HG03025 (cell line): ENCODE data around the gene RBP7.
"Not testable (repeated sequence)": the region's sequence is repeated elsewhere in the genome, so short reads cannot be mapped to it uniquely, and the experiment has no call there.

Experiments used
- ATAC-seq: cut with Tn5 transposase; IDR thresholded peaks from one replicate; pipeline ENCODE4 v1.9.1; 2021; ENCODE audit warnings: mild to moderate bottlenecking, moderate library complexity; ENCODE audit not compliant: unreplicated experiment, low FRiP score

Gene RBP7

DNA sequence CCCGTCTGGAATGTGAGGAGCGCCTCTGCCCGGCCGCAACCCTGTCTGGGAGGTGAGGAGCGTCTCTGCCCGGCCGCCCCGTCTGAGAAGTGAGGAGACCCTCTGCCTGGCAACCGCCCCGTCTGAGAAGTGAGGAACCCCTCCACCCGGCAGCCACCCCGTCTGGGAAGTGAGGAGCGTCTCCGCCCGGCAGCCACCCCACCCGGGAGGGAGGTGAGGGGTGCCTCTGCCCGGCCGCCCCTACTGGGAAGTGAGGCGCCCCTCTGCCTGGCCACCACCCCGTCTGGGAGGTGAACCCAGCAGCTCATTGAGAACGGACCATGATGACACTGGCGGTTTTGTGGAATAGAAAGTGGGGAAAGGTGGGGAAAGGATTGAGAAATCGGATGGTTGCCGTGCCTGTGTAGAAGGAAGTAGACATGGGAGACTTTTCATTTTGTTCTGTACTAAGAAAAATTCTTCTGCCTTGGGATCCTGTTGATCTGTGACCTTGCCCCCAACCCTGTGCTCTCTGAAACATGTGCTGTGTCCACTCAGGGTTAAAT, 32.0 kb downstream of the RBP7 start:
- not testable (repeated sequence) for ATAC-seq

GRCh38 chr1:10031461-10031860, 34.4 kb downstream of the RBP7 start:
- no peak for ATAC-seq

- ATAC-seq = peak; percentile 95
These were observed 35.7 kb downstream of the RBP7 start, which contains the start of gene UBE4B for GRCh38 chr1:10032590-10033358. Gene UBE4B (plus strand): TSS chr1:10032958. CDS start chr1:10033671, 713 bp downstream.

DNA sequence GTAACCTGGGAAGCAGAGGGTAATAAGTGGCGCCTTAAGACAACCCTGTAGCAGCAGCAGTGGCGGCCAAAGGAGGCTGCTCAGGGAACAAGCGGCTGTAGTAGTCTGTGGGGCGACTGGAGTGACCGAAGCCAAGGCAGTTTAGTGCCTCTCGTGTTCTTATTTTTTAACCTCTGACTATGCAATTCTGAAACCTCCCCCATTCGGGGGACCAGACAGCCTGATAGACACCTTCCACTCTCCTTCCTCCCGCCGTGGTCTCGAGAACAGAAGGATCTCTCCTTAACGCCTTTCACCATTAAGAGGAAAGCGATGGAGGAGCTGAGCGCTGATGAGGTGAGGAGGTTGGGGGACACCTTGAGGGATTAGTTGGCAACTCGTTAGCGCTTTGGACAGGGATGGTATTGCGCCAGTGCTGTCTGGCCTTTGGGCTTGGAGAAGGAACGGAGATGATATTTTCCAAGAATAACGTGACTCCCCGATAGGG, 36.4 kb downstream of the RBP7 start:
- peak; percentile 18 for ATAC-seq

DNA sequence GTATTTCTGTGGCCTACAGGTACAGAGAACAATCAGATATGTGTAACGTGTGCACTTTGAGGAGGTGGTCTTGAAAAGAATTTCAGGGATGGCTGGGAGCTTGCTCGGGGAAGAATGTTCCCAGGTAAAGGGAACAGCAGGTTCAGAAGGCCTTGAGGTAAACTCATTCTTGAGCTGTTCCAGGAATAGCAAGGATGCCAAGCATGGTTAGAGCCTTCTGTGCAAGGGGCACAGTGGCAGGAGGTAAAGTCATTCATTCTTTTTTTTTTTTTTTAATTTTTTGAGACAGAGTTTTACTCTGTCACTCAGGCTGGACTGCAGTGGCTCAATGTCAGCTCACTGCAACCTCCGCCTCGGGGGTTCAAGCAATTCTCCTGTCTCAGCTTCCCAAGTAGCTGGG, 45.7 kb downstream of the RBP7 start:
- ATAC-seq = no peak

DNA sequence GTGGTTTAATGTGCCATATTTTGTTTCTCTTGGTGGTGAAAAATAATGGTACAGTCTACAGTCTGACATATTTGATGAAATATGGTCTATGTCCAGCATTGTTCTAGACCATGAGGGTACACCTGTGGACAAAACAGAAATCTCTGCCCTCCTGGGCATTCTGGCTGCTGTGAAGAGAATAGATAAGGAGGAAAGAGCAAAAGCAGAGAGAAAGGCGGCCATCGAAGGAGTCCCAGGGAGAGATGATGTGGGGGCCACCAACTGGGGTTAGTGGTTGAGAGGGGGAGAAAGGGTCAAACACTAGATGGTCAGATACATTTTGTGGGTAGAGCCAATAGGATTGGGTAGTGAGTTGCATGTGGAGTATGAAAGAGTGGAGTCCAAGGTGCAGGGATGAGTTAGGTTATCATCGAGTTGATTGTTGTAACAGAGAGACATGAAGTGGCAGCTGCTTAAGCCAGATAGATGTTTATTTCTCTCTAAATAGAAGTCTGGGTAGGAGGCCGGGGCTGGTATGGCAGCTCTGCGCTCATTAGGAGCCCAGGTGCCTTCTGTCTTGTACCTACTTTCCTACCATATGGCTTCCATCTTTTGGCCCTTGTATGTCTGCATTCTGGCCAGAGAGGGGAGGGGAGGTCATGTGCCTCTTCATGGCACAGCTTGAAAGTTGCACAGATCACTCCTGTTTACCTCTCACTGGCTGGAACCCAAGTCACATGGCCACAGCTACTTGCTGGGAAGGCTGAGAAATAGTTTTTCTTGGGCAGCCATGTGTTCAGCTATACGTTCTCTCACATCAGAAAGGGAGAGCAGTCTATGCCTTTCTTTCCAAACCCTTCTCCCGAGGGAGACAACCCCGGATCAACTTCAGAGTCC, 48.7 kb downstream of the RBP7 start:
- no peak for ATAC-seq

DNA sequence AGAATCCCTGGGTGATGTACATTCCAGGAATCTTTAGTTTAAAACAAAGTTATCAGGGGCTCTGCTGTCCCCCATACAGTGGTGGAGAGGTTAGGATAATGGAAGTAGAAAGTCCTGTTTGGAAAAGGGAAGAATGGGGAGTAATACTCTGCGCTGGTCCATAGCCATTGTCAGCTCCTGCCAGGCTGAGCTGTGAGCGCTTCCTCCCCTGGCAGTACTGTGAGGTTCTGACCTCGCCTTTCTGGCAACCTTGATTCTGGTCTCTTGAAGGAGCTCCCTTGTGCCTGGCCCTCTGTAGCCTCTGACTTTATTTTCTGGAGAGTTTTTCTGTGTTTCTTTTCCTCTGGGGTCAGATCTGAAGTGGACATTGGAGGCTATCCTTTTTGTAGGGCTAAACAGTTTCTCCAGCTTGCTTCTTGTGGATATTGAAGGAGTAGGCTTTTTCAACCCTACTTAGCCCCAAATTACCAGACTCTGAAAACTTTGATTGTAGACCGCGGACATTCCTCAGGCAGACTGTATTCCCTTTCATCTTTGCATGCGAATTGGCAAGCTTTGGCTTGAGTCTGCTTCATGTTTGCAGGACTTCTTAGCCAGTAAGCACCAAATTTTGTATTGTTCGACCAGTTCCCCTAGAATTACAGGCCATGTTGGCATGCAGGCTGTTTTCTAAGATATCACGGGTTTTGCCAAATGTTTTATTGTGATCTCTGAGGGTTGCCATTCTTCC, 49.5 kb downstream of the RBP7 start:
- ATAC-seq = no peak

DNA sequence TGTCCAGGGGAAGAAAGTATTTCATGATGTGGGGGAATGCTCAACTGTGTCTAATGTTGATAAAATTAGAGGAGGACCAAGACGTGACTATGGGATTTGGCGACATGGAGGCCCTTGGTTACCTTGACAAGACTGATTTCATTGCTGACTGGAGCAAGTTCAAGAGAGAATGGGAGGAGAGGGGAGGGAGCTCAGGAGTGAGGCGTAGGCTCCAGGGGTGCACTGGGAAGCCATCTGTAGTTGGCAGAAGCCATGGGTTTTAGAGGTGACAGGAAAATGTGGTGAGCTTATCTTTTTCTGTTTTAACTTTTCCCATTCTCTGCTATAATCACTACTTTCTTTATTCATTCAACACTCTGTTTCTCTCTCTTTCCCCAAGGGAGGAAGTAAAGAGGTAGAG, 51.6 kb downstream of the RBP7 start:
- ATAC-seq = no peak

DNA sequence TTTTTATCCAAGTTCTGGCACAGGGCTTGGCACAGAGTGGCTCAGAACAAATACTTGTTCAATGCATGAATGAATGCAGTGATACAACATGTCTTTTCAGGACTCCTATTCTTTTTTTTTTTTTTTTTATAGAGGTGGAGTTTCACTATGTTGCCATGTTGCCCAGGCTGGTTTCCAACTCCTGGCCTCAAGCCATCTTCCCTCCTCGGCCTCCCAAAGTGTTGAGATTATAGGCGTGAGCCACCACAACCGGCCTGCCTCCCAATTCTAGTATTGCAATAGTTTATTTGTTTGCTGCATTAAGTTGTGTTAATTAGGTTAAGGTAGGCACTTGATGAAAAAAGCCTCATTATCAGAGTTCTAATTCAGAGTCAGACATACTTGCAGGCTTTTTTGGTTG, 53.6 kb downstream of the RBP7 start:
- ATAC-seq = no peak

- no peak for ATAC-seq
These were observed 54.6 kb downstream of the RBP7 start for GRCh38 chr1:10051656-10052055.

GRCh38 chr1:10052347-10052746, 55.3 kb downstream of the RBP7 start:
- ATAC-seq = no peak

GRCh38 chr1:10054465-10054864, 57.4 kb downstream of the RBP7 start:
- no peak for ATAC-seq

GRCh38 chr1:10056599-10056987, 59.6 kb downstream of the RBP7 start:
- ATAC-seq = no peak

- ATAC-seq = no peak
These were observed 60.3 kb downstream of the RBP7 start for GRCh38 chr1:10057343-10057742.

- ATAC-seq = no peak
These were observed 60.8 kb downstream of the RBP7 start for GRCh38 chr1:10057796-10058195.

DNA sequence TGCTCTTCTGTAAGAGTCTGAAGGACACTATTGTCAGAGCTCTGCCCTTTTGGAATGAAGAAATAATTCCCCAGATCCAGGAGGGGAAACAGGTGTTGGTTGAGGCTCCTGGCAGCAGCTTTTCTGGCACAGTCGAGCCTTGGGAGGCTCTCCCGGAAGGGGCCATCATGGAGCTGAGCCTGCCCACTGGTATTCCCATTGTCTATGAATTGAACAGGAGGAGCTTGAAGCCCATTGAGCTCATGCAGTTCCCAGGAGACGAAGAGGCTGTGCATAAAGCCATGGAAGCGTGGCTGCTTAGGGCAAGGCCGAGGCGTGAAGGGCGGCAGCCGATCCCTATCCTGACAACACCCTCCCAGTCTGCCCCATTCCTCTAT, 62.3 kb downstream of the RBP7 start:
- ATAC-seq = no peak

DNA sequence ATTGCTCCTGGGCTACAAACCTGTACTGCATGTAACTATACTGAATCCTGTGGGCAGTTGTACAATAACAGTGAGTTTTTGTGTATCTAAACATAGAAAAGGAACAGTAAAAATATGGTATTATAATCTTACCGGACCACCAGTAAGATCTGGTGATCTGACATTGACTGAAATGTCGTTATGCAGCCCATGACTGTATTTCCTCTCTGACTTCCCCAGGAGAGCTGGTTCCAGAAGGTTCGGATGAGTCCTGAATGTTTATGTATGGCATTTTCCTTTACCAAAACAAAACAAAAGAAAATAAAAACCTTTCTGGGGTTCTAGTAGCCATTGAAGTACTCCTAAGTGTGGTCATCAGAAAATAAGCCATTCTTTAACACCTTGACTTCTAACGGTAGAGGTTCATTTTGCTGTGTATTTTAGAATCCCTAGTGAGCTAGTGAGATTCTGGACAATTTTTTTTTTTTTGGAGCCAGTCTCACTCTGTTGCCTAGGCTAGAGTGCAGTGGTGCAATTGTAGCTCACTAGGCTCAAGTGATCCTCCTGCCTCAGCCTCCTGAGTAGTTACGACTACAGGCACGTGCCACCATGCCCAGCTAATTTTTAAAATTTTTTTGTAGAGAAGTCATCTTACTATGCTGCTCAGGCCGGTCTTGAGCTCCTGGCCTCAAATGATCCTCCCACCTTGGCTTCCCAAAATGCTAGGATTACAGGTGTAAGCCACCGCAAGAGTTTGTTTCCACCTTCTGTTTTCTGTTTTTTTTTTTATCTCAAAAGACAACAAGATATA, 63.5 kb downstream of the RBP7 start:
- no peak for ATAC-seq

GRCh38 chr1:10061276-10061675, 64.2 kb downstream of the RBP7 start:
- no peak for ATAC-seq

DNA sequence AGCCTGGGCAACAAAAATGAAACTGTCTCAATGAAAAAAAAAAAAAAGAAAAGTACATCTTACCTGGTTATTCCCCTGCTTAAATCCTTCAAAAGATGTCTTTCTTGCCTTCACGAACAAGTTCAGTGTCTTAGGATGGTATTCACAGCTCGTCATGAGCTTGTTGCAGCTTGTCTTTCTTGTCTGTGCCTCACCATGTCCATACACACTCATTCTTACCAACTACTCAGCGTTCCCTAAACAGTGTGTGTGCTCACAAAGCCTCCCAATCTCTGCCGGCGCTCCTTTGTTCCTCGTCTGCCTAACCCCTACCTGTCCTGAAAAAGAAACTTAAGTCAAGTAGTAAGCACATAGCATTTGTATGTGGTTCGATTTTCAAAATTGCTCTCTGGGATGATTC, 66.8 kb downstream of the RBP7 start:
- no peak for ATAC-seq
